ENCODE data around the gene CISTR.
"Not testable (repeated sequence)": the region's sequence is repeated elsewhere in the genome, so short reads cannot be mapped to it uniquely, and the experiment has no call there.

CISTR gene

GRCh38 chr12:53751336-53752191, at the start of gene CISTR:
Gene CISTR (minus strand): TSS chr12:53751979.
- no peak for DNase-seq

GRCh38 chr12:53798575-53798974, 46.8 kb upstream of the CISTR start:
- no peak for DNase-seq

GRCh38 chr12:53795927-53796326, 44.1 kb upstream of the CISTR start:
- DNase-seq, result no peak

GRCh38 chr12:53793221-53793620, 41.4 kb upstream of the CISTR start:
- DNase-seq, result no peak

GRCh38 chr12:53791735-53792326, 40.1 kb upstream of the CISTR start:
- DNase-seq, result no peak

- DNase-seq, result no peak
These were observed 37.8 kb upstream of the CISTR start for GRCh38 chr12:53789570-53789969.

GRCh38 chr12:53788892-53789291, 37.1 kb upstream of the CISTR start:
- no peak for DNase-seq

- no peak for DNase-seq
These were observed 34.6 kb upstream of the CISTR start for GRCh38 chr12:53786411-53786810.

- DNase-seq, result no peak
These were observed 33.4 kb upstream of the CISTR start for GRCh38 chr12:53785161-53785560.

- no peak for DNase-seq
These were observed 30.4 kb upstream of the CISTR start for GRCh38 chr12:53782093-53782703.

- no peak for DNase-seq
These were observed 29.5 kb upstream of the CISTR start for GRCh38 chr12:53781228-53781801.

- no peak for DNase-seq
These were observed 28.5 kb upstream of the CISTR start for GRCh38 chr12:53780323-53780722.

- not testable (repeated sequence) for DNase-seq
These were observed 27.9 kb upstream of the CISTR start for GRCh38 chr12:53779679-53780078.

- no peak for DNase-seq
These were observed 26.3 kb upstream of the CISTR start for GRCh38 chr12:53777936-53778644.

- no peak for DNase-seq
These were observed 25.6 kb upstream of the CISTR start for GRCh38 chr12:53777412-53777811.

- DNase-seq, result no peak
These were observed 25.1 kb upstream of the CISTR start for GRCh38 chr12:53776872-53777271.

GRCh38 chr12:53775478-53776145, 23.8 kb upstream of the CISTR start:
- DNase-seq, result no peak

- no peak for DNase-seq
These were observed 18.5 kb upstream of the CISTR start for GRCh38 chr12:53770281-53770680.

GRCh38 chr12:53768976-53769375, 17.2 kb upstream of the CISTR start:
- no peak for DNase-seq

GRCh38 chr12:53766881-53767280, 15.1 kb upstream of the CISTR start:
- no peak for DNase-seq

- no peak for DNase-seq
These were observed 14.1 kb upstream of the CISTR start for GRCh38 chr12:53765891-53766290.

GRCh38 chr12:53764615-53765014, 12.8 kb upstream of the CISTR start:
- DNase-seq, result no peak
